HepG2 (cell line): ENCODE results near the gene NBPF3. TPM values are rescaled to one million over a fixed set of nuclear protein-coding genes. Genes with fewer than 3 reads are reported as not detected.

Source experiments
- CEBPZ ChIP-seq: IDR thresholded peaks from 2 replicates; pipeline ENCODE4 v1.6.1; 2012; ENCODE audit warnings: low read length, improper control_type of control experiment
- EEA1 ChIP-seq: sonication (generic); formaldehyde crosslinking; IDR thresholded peaks from 2 replicates; pipeline ENCODE4 v1.5.1; 2020; ENCODE audit warnings: mild to moderate bottlenecking, missing genetic modification reagents, borderline replicate concordance
- GMEB1 ChIP-seq: sonication (generic); formaldehyde crosslinking; IDR thresholded peaks from 2 replicates; pipeline ENCODE4 v1.5.1; 2020; ENCODE audit warnings: missing genetic modification reagents, mild to moderate bottlenecking, borderline replicate concordance
- HIVEP1 ChIP-seq: sonication (generic); formaldehyde crosslinking; IDR thresholded peaks from 2 replicates; pipeline ENCODE4 v1.4.0; 2020; ENCODE audit warnings: mild to moderate bottlenecking, missing genetic modification reagents
- ISX ChIP-seq: sonication (generic); formaldehyde crosslinking; conservative IDR thresholded peaks from 2 replicates; pipeline ENCODE4 v1.5.0; 2020; ENCODE audit warnings: missing genetic modification reagents
- MNT ChIP-seq: fragments of 450-650 bp; IDR thresholded peaks from 2 replicates; pipeline ENCODE4 v1.6.1; 2016
- NFYB ChIP-seq: sonication (generic); formaldehyde crosslinking; IDR thresholded peaks from 2 replicates; pipeline ENCODE4 v1.4.0; 2020; ENCODE audit warnings: missing genetic modification reagents
- PHF20 ChIP-seq: sonication (generic); formaldehyde crosslinking; IDR thresholded peaks from 2 replicates; pipeline ENCODE4 v1.5.0; 2020; ENCODE audit warnings: mild to moderate bottlenecking, missing genetic modification reagents
- RARG ChIP-seq: sonication (generic); formaldehyde crosslinking; IDR thresholded peaks from 2 replicates; pipeline ENCODE4 v1.4.0; 2020; ENCODE audit warnings: low read depth, mild to moderate bottlenecking, missing genetic modification reagents
- RBM39 ChIP-seq: fragments of 200-400 bp; formaldehyde crosslinking; IDR thresholded peaks from one replicate; pipeline ENCODE4 v1.6.1; 2018; ENCODE audit warnings: antibody characterized with exemption, mild to moderate bottlenecking, low read depth, low read length; ENCODE audit not compliant: poor library complexity, severe bottlenecking
- RNF219 ChIP-seq: sonication (generic); formaldehyde crosslinking; IDR thresholded peaks from 2 replicates; pipeline ENCODE4 v1.5.0; 2020; ENCODE audit warnings: mild to moderate bottlenecking, missing genetic modification reagents
- SNAPC2 ChIP-seq: sonication (generic); formaldehyde crosslinking; IDR thresholded peaks from 2 replicates; pipeline ENCODE4 v1.8.1; 2022; ENCODE audit warnings: mild to moderate bottlenecking, missing genetic modification reagents
- SRSF4 ChIP-seq: fragments of 200-400 bp; formaldehyde crosslinking; IDR thresholded peaks from one replicate; pipeline ENCODE4 v1.6.1; 2018; ENCODE audit warnings: mild to moderate bottlenecking, low read depth, low read length, moderate library complexity; ENCODE audit not compliant: poor library complexity, severe bottlenecking
- TAF15 ChIP-seq: fragments of 200-400 bp; formaldehyde crosslinking; IDR thresholded peaks from one replicate; pipeline ENCODE4 v1.6.1; 2018; ENCODE audit warnings: mild to moderate bottlenecking, low read depth, low read length; ENCODE audit not compliant: poor library complexity, severe bottlenecking
- ZBTB33 ChIP-seq: sonication (generic); formaldehyde crosslinking; IDR thresholded peaks from 2 replicates; pipeline ENCODE4 v1.4.0; 2020; ENCODE audit warnings: missing genetic modification reagents
- ZFP36 ChIP-seq: fragments of 150-350 bp; IDR thresholded peaks from 2 replicates; pipeline ENCODE4 v1.6.1; 2018; ENCODE audit warnings: borderline replicate concordance, low read length, low read depth; ENCODE audit not compliant: partially characterized antibody
- ZNF644 ChIP-seq: IDR thresholded peaks from 2 replicates; pipeline ENCODE4 v1.6.1; 2016; ENCODE audit warnings: low read depth
- polyA plus RNA-seq, 8 experiments: library from polyadenylated mRNA; depleted of rRNA in 3 of 8; stranded (reverse) in 7 of 8; unstranded in 1 of 8; fragments of >200 nt; fragmentation: Illumina TruSeq in 4 of 8; extraction: Trizol in 4 of 8; gene quantifications; 2 replicates each; pipeline versions ENCODE4 v1.2.1 to v1.2.3, GENCODE V29; 2011 to 2016; ENCODE audit warnings: low read depth in 4 of 8, missing spikeins in 1 of 8, mixed read lengths in 1 of 8; ENCODE audit not compliant: insufficient read depth in 1 of 8
- total RNA-seq, 5 experiments: library from RNA; depleted of rRNA; stranded (reverse); fragments of >200 nt; fragmentation: Illumina TruSeq; extraction: Trizol; gene quantifications; 2 replicates each; pipeline ENCODE4 v1.2.3, GENCODE V29; 2016; ENCODE audit warnings: low read depth in 1 of 5

Gene NBPF3
- total and polyA plus RNA-seq, 2 of the 13 experiments (the other 11 are each of a cell fraction or from before 2014, with no cell fraction given): 3.5 to 4.9 TPM

GRCh38 chr1:21439721-21440629 lies at the start of gene NBPF3 (continued):
- TF ChIP-seq PHF20 (CRISPR knock-in tag) (0 out of 2 replicates have a peak, but pooled peaks have one; percentile 50), TAF15 (no peak), ISX (CRISPR knock-in tag) (no peak), ZFP36 (no peak), MNT (no peak), ZBTB33 (CRISPR knock-in tag) (no peak), EEA1 (CRISPR knock-in tag) (no peak), ZNF644 (CRISPR knock-in tag) (no peak), CEBPZ (no peak), SRSF4 (no peak), HIVEP1 (peak; percentile 53; the same call in 1 of the 2 replicates), SNAPC2 (CRISPR knock-in tag) (no peak), NFYB (no peak), RARG (CRISPR knock-in tag) (no peak), RNF219 (CRISPR knock-in tag) (no peak), GMEB1 (CRISPR knock-in tag) (peak; percentile 35; the same call in 1 of the 2 replicates), RBM39 (no peak)
